Measurements from ENCODE around the gene PITPNB.

PITPNB gene

GRCh38 chr22:27881421-27881820 lies 37.6 kb downstream of the PITPNB start:
- H3K9ac ChIP-seq (ENCODE audit: insufficient read length, low read depth), result no peak overlapping the region
- peaks cover 37% of the 10 kb centered on the region for H3K36me3 ChIP-seq (ENCODE audit: insufficient read depth, insufficient read length, low read length)

GRCh38 chr22:27880778-27881394 lies 38.2 kb downstream of the PITPNB start:
- no peak overlapping the region for H3K4me3 ChIP-seq (ENCODE audit: insufficient read length, low read depth)
- H3K4me1 ChIP-seq (ENCODE audit: insufficient read depth, insufficient read length), result peaks cover 7% of the 10 kb centered on the region
- TF ChIP-seq ZNF274 (IDR thresholded peaks at IDR 0.05; ENCODE audit: low read depth, low read length) (no peak), SUZ12 (IDR thresholded peaks at IDR 0.05; ENCODE audit: extremely low read depth, insufficient read depth, insufficient read length) (no peak), YY1 (IDR thresholded peaks at IDR 0.05; ENCODE audit: insufficient read depth, insufficient read length) (no peak)
- no peak overlapping the region for H3K9ac ChIP-seq (ENCODE audit: insufficient read length, low read depth)
- DNase-seq (ENCODE audit: low read depth, low spot score), result peak; percentile 18
- H3K9me3 ChIP-seq (ENCODE audit: insufficient read depth, low read length), result no peaks in the 10 kb centered on the region
- H3K27me3 ChIP-seq (ENCODE audit: insufficient read depth, insufficient read length), result no peaks in the 10 kb centered on the region
- H3K36me3 ChIP-seq (ENCODE audit: insufficient read depth, insufficient read length, low read length), result peaks cover 39% of the 10 kb centered on the region

More at GRCh38 chr22:27881421-27881820, 37.6 kb downstream of the PITPNB start:
- Histone ChIP-seq H3K9me3 (ENCODE audit: insufficient read depth, low read length) (no peaks in the 10 kb centered on the region), H3K4me1 (ENCODE audit: insufficient read depth, insufficient read length) (peaks cover 7% of the 10 kb centered on the region), H3K27me3 (ENCODE audit: insufficient read depth, insufficient read length) (no peaks in the 10 kb centered on the region), H3K4me3 (ENCODE audit: insufficient read length, low read depth) (no peak overlapping the region)
- no peak for TF ChIP-seq ZNF274 (IDR thresholded peaks at IDR 0.05; ENCODE audit: low read depth, low read length)
- TF ChIP-seq YY1 (IDR thresholded peaks at IDR 0.05; ENCODE audit: insufficient read depth, insufficient read length), result no peak
- TF ChIP-seq SUZ12 (IDR thresholded peaks at IDR 0.05; ENCODE audit: extremely low read depth, insufficient read depth, insufficient read length), result no peak
- no peak for DNase-seq (ENCODE audit: low read depth, low spot score)

DNA sequence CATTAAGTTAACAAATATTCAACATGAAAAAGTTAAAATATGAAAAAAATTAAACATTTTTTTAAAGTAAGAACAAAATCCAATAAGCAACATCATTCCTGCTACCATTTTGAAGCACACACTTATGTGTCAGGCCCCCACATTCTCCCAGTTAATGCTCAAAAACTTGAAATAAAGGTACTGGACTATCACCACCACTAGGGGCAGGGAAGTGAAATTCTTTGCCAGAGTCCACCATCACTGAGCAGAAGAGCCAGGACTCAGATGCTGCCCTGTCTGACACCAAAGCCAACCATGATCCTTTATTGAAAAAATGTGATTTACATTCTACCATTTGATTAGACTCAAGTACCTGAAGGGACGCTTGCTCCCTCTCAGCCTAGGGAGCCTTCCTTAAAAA lies 39.1 kb downstream of the PITPNB start:
- H3K4me1 ChIP-seq (ENCODE audit: insufficient read depth, insufficient read length), result peaks cover 7% of the 10 kb centered on the region
- DNase-seq (ENCODE audit: low read depth, low spot score), result peak; percentile 18

DNA sequence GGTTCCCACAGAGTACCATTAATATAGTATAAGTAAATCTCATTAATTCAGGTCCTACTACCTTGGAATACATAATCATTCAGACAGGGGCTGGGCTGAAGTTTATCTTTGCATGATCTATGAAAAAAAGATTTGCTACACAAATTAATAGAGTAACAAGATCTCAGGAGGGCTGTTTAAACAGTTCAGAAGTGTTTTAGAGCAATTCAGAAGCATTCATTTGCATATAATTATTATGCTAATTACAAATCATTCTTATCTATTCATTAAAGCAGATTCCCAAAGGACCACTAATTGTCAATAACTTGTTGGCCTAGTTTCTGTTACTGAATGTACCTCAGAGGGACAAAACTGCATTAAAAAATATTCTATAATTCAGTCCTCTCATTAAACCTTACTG lies 40.5 kb downstream of the PITPNB start:
- no peak overlapping the region for H3K9ac ChIP-seq (ENCODE audit: insufficient read length, low read depth)
- no peaks in the 10 kb centered on the region for H3K9me3 ChIP-seq (ENCODE audit: insufficient read depth, low read length)
- peaks cover 28% of the 10 kb centered on the region for H3K36me3 ChIP-seq (ENCODE audit: insufficient read depth, insufficient read length, low read length)
- H3K4me3 ChIP-seq (ENCODE audit: insufficient read length, low read depth), result no peak overlapping the region
- no peak for DNase-seq (ENCODE audit: low read depth, low spot score)
- H3K27me3 ChIP-seq (ENCODE audit: insufficient read depth, insufficient read length), result no peaks in the 10 kb centered on the region
- no peak for TF ChIP-seq YY1 (IDR thresholded peaks at IDR 0.05; ENCODE audit: insufficient read depth, insufficient read length)
- no peak for TF ChIP-seq ZNF274 (IDR thresholded peaks at IDR 0.05; ENCODE audit: low read depth, low read length)
- TF ChIP-seq SUZ12 (IDR thresholded peaks at IDR 0.05; ENCODE audit: extremely low read depth, insufficient read depth, insufficient read length), result no peak
- no peaks in the 10 kb centered on the region for H3K4me1 ChIP-seq (ENCODE audit: insufficient read depth, insufficient read length)

More for the DNA sequence above, 39.1 kb downstream of the PITPNB start:
- peaks cover 35% of the 10 kb centered on the region for H3K36me3 ChIP-seq (ENCODE audit: insufficient read depth, insufficient read length, low read length)
- H3K27me3 ChIP-seq (ENCODE audit: insufficient read depth, insufficient read length), result no peaks in the 10 kb centered on the region
- H3K4me3 ChIP-seq (ENCODE audit: insufficient read length, low read depth), result no peak overlapping the region
- no peak overlapping the region for H3K9ac ChIP-seq (ENCODE audit: insufficient read length, low read depth)
- TF ChIP-seq SUZ12 (IDR thresholded peaks at IDR 0.05; ENCODE audit: extremely low read depth, insufficient read depth, insufficient read length) (no peak), YY1 (IDR thresholded peaks at IDR 0.05; ENCODE audit: insufficient read depth, insufficient read length) (no peak), ZNF274 (IDR thresholded peaks at IDR 0.05; ENCODE audit: low read depth, low read length) (no peak)
- H3K9me3 ChIP-seq (ENCODE audit: insufficient read depth, low read length), result no peaks in the 10 kb centered on the region

- no peak overlapping the region for H3K9ac ChIP-seq (ENCODE audit: insufficient read length, low read depth)
- no peaks in the 10 kb centered on the region for H3K4me1 ChIP-seq (ENCODE audit: insufficient read depth, insufficient read length)
- H3K4me3 ChIP-seq (ENCODE audit: insufficient read length, low read depth), result no peak overlapping the region
- H3K9me3 ChIP-seq (ENCODE audit: insufficient read depth, low read length), result no peaks in the 10 kb centered on the region
- H3K36me3 ChIP-seq (ENCODE audit: insufficient read depth, insufficient read length, low read length), result peaks cover 33% of the 10 kb centered on the region
- no peak for DNase-seq (ENCODE audit: low read depth, low spot score)
- no peaks in the 10 kb centered on the region for H3K27me3 ChIP-seq (ENCODE audit: insufficient read depth, insufficient read length)
- TF ChIP-seq ZNF274 (IDR thresholded peaks at IDR 0.05; ENCODE audit: low read depth, low read length) (no peak), YY1 (IDR thresholded peaks at IDR 0.05; ENCODE audit: insufficient read depth, insufficient read length) (no peak), SUZ12 (IDR thresholded peaks at IDR 0.05; ENCODE audit: extremely low read depth, insufficient read depth, insufficient read length) (no peak)
Measured at GRCh38 chr22:27877501-27877900, 41.6 kb downstream of the PITPNB start.

DNA sequence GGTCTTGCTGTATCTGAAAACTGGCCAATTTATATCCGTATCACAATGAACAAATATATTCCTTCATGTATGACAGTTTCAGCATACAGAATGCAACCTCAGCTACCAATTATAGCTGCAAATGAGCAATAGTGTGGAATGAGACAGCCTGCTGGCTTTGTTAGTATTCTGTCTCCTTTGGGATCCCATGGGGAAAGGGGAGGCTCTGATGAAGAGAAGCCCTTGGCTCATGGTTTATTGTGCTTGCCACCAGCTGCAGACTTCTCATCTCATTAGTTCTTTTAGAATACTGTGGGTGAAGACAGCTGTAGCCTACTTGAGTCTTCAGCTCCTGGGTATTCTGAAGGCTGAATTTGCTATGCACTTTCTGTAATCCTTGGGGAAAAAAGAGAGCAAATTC lies 42.4 kb downstream of the PITPNB start:
- DNase-seq (ENCODE audit: low read depth, low spot score), result no peak
- Histone ChIP-seq H3K9me3 (ENCODE audit: insufficient read depth, low read length) (no peaks in the 10 kb centered on the region), H3K36me3 (ENCODE audit: insufficient read depth, insufficient read length, low read length) (peaks cover 36% of the 10 kb centered on the region), H3K27me3 (ENCODE audit: insufficient read depth, insufficient read length) (no peaks in the 10 kb centered on the region), H3K9ac (ENCODE audit: insufficient read length, low read depth) (no peak overlapping the region), H3K4me1 (ENCODE audit: insufficient read depth, insufficient read length) (no peaks in the 10 kb centered on the region), H3K4me3 (ENCODE audit: insufficient read length, low read depth) (no peak overlapping the region)
- TF ChIP-seq ZNF274 (IDR thresholded peaks at IDR 0.05; ENCODE audit: low read depth, low read length) (no peak), SUZ12 (IDR thresholded peaks at IDR 0.05; ENCODE audit: extremely low read depth, insufficient read depth, insufficient read length) (no peak), YY1 (IDR thresholded peaks at IDR 0.05; ENCODE audit: insufficient read depth, insufficient read length) (no peak)

GRCh38 chr22:27875951-27876350 lies 43.1 kb downstream of the PITPNB start:
- Histone ChIP-seq H3K27me3 (ENCODE audit: insufficient read depth, insufficient read length) (no peaks in the 10 kb centered on the region), H3K9ac (ENCODE audit: insufficient read length, low read depth) (no peak overlapping the region), H3K4me1 (ENCODE audit: insufficient read depth, insufficient read length) (no peaks in the 10 kb centered on the region), H3K4me3 (ENCODE audit: insufficient read length, low read depth) (no peak overlapping the region), H3K9me3 (ENCODE audit: insufficient read depth, low read length) (no peaks in the 10 kb centered on the region), H3K36me3 (ENCODE audit: insufficient read depth, insufficient read length, low read length) (peaks cover 42% of the 10 kb centered on the region)
- no peak for DNase-seq (ENCODE audit: low read depth, low spot score)
- no peak for TF ChIP-seq YY1 (IDR thresholded peaks at IDR 0.05; ENCODE audit: insufficient read depth, insufficient read length)
- TF ChIP-seq ZNF274 (IDR thresholded peaks at IDR 0.05; ENCODE audit: low read depth, low read length), result no peak
- no peak for TF ChIP-seq SUZ12 (IDR thresholded peaks at IDR 0.05; ENCODE audit: extremely low read depth, insufficient read depth, insufficient read length)

Measured in NT2/D1 (cell line).